IgD-negative memory B cell (primary cell): ENCODE results near the gene ZIC1. TPM values are rescaled to one million over a fixed set of nuclear protein-coding genes. Genes with fewer than 3 reads are reported as not detected.

Experiments used
- H3K27ac Mint-ChIP-seq, 3 donors: one replicate each; pipeline ENCODE4 v1.8.0; 2020 to 2022; ENCODE audit warnings: mild to moderate bottlenecking in 3 of 3, mixed read lengths in 3 of 3, moderate library complexity in 1 of 3
- H3K27me3 Mint-ChIP-seq: one replicate; pipeline ENCODE4 v1.8.0; 2021; ENCODE audit warnings: mixed read lengths
- H3K36me3 Mint-ChIP-seq: one replicate; pipeline ENCODE4 v1.8.0; 2020; ENCODE audit warnings: mild to moderate bottlenecking, mixed read lengths
- H3K4me1 Mint-ChIP-seq, 3 donors: one replicate each; pipeline ENCODE4 v1.8.0; 2020 to 2022; ENCODE audit warnings: mixed read lengths in 3 of 3, mild to moderate bottlenecking in 1 of 3
- H3K4me3 Mint-ChIP-seq, 4 donors: one replicate each; pipeline ENCODE4 v1.8.0; 2020 to 2022; ENCODE audit warnings: mild to moderate bottlenecking in 4 of 4, mixed read lengths in 4 of 4, moderate library complexity in 3 of 4
- H3K9me3 Mint-ChIP-seq, 3 donors: one replicate each; pipeline ENCODE4 v1.8.0; 2020 to 2021; ENCODE audit warnings: mixed read lengths in 3 of 3, mild to moderate bottlenecking in 1 of 3
- polyA plus RNA-seq: library from polyadenylated mRNA; unstranded; fragments of 300-500 nt; fragmentation: Illumina TruSeq; gene quantifications from one replicate; pipeline ENCODE4 v1.2.3, GENCODE V29; 2021

ZIC1 gene
- polyA plus RNA-seq, 1 donor from 2014 or later: not detected

- H3K27me3 Mint-ChIP-seq: peaks cover 43% of the 10 kb centered on the region
- H3K4me3 Mint-ChIP-seq: no peak overlapping the region
- no peaks in the 10 kb centered on the region for H3K9me3 Mint-ChIP-seq
- H3K27ac Mint-ChIP-seq: no peak overlapping the region
- no peaks in the 10 kb centered on the region for H3K36me3 Mint-ChIP-seq
- H3K4me1 Mint-ChIP-seq: peaks cover 0 to 1% (median 0%) of the 10 kb centered on the region in 3 donors
These were observed 15.6 kb downstream of the ZIC1 start for GRCh38 chr3:147424581-147425387.

- Mint-ChIP-seq H3K27ac (no peak overlapping the region), H3K4me3 (no peak overlapping the region), H3K4me1 (no peaks in the 10 kb centered on the region), H3K27me3 (peaks cover 36% of the 10 kb centered on the region), H3K36me3 (no peaks in the 10 kb centered on the region), H3K9me3 (no peaks in the 10 kb centered on the region)
These were observed 16.3 kb downstream of the ZIC1 start for GRCh38 chr3:147425388-147425850.

- Mint-ChIP-seq H3K27ac (no peak overlapping the region), H3K27me3 (peaks cover 27% of the 10 kb centered on the region), H3K9me3 (peaks cover 0 to 3% (median 0%) of the 10 kb centered on the region in 3 donors), H3K4me3 (no peak overlapping the region), H3K4me1 (no peaks in the 10 kb centered on the region), H3K36me3 (no peaks in the 10 kb centered on the region)
These were observed 17.8 kb downstream of the ZIC1 start for GRCh38 chr3:147426931-147427330.

GRCh38 chr3:147427746-147428145 lies 18.6 kb downstream of the ZIC1 start:
- H3K9me3 Mint-ChIP-seq: peaks cover 0 to 4% (median 3%) of the 10 kb centered on the region in 3 donors
- H3K4me3 Mint-ChIP-seq: no peak overlapping the region
- H3K4me1 Mint-ChIP-seq: no peaks in the 10 kb centered on the region
- peaks cover 21% of the 10 kb centered on the region for H3K27me3 Mint-ChIP-seq
- no peaks in the 10 kb centered on the region for H3K36me3 Mint-ChIP-seq
- no peak overlapping the region for H3K27ac Mint-ChIP-seq

DNA sequence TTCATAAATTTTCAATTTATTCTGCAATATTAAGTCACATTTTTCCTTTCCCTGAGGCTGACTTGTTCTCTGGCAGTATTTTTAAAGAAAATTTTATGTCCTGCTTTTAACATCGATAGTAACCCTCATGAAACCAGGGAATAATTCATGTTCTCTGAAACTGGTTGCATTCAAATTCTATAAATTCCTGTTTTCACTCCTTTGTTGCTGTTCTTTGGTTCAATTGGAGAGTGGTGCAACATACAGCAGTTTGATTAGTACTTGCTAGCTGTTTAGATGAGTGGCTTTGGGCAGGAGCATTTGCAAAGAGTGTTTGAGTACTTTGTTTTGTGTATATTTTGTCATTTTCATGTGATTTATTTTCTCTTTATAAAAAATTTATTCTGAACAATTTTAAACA lies 19.2 kb downstream of the ZIC1 start:
- no peak overlapping the region for H3K4me3 Mint-ChIP-seq
- peaks cover 15% of the 10 kb centered on the region for H3K27me3 Mint-ChIP-seq
- H3K9me3 Mint-ChIP-seq: peaks cover 0 to 4% (median 3%) of the 10 kb centered on the region in 3 donors
- no peaks in the 10 kb centered on the region for H3K36me3 Mint-ChIP-seq
- no peaks in the 10 kb centered on the region for H3K4me1 Mint-ChIP-seq
- no peak overlapping the region for H3K27ac Mint-ChIP-seq

GRCh38 chr3:147428754-147429153 lies 19.6 kb downstream of the ZIC1 start:
- no peak overlapping the region for H3K27ac Mint-ChIP-seq
- no peak overlapping the region for H3K4me3 Mint-ChIP-seq
- H3K36me3 Mint-ChIP-seq: no peaks in the 10 kb centered on the region
- no peaks in the 10 kb centered on the region for H3K4me1 Mint-ChIP-seq
- H3K9me3 Mint-ChIP-seq: peaks cover 0 to 7% (median 3%) of the 10 kb centered on the region in 3 donors
- peaks cover 11% of the 10 kb centered on the region for H3K27me3 Mint-ChIP-seq

GRCh38 chr3:147431751-147432150 lies 22.6 kb downstream of the ZIC1 start:
- peaks cover 4% of the 10 kb centered on the region for H3K27me3 Mint-ChIP-seq
- no peak overlapping the region for H3K27ac Mint-ChIP-seq
- no peak overlapping the region for H3K4me3 Mint-ChIP-seq
- H3K9me3 Mint-ChIP-seq: peaks cover 0 to 9% (median 3%) of the 10 kb centered on the region in 3 donors
- no peaks in the 10 kb centered on the region for H3K4me1 Mint-ChIP-seq
- H3K36me3 Mint-ChIP-seq: no peaks in the 10 kb centered on the region

DNA sequence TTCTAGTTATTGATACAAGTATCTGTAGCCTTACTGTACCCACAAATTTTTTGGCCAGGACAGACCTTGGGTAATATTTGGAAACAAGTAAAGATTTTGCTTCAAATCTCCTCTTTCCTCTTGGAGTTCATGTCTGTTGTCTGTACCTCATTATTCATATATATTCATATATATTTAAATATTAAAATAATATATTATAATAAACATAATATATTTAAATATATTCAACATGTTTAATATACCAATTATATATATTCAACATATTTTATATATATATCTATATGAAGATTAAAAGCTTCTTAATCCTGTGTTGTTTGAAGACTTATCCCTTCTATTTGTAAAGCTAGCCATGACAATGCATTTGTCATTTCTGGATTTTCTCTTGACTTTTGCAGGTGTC lies 38.1 kb downstream of the ZIC1 start:
- Mint-ChIP-seq H3K27me3 (peaks cover 2% of the 10 kb centered on the region), H3K36me3 (no peaks in the 10 kb centered on the region), H3K27ac (peak overlapping the region in 1 of 3 donors; percentile 27), H3K4me1 (no peaks in the 10 kb centered on the region), H3K4me3 (no peak overlapping the region), H3K9me3 (peaks cover 0 to 1% (median 0%) of the 10 kb centered on the region in 3 donors)

- H3K4me3 Mint-ChIP-seq: no peak overlapping the region
- H3K27me3 Mint-ChIP-seq: no peaks in the 10 kb centered on the region
- no peaks in the 10 kb centered on the region for H3K36me3 Mint-ChIP-seq
- H3K4me1 Mint-ChIP-seq: no peaks in the 10 kb centered on the region
- H3K27ac Mint-ChIP-seq: no peak overlapping the region
- peaks cover 0 to 1% (median 0%) of the 10 kb centered on the region in 3 donors for H3K9me3 Mint-ChIP-seq
These were observed 40.5 kb downstream of the ZIC1 start for GRCh38 chr3:147449669-147450068.

- H3K9me3 Mint-ChIP-seq: peaks cover 0 to 9% (median 4%) of the 10 kb centered on the region in 3 donors
- H3K27me3 Mint-ChIP-seq: no peaks in the 10 kb centered on the region
- no peaks in the 10 kb centered on the region for H3K36me3 Mint-ChIP-seq
- H3K4me3 Mint-ChIP-seq: no peak overlapping the region
- no peaks in the 10 kb centered on the region for H3K4me1 Mint-ChIP-seq
- H3K27ac Mint-ChIP-seq: no peak overlapping the region
These were observed 50.0 kb downstream of the ZIC1 start for GRCh38 chr3:147458995-147459704.

GRCh38 chr3:147462856-147463255 lies 53.7 kb downstream of the ZIC1 start:
- no peak overlapping the region for H3K4me3 Mint-ChIP-seq
- no peaks in the 10 kb centered on the region for H3K27me3 Mint-ChIP-seq
- no peaks in the 10 kb centered on the region for H3K36me3 Mint-ChIP-seq
- no peaks in the 10 kb centered on the region for H3K4me1 Mint-ChIP-seq
- peaks cover 0 to 14% (median 5%) of the 10 kb centered on the region in 3 donors for H3K9me3 Mint-ChIP-seq
- H3K27ac Mint-ChIP-seq: no peak overlapping the region

Other genes with a start within 250 kb of the ZIC1 start
- gene ZIC4, start 2.8 kb upstream of the ZIC1 start, polyA plus RNA-seq: not detected